OCI-M2 (cell line): ENCODE data around the gene IL1RL1.

Source experiments
- DNase-seq: peaks from one replicate; lab custom pipeline; 2025; ENCODE audit not compliant: unreplicated experiment; lab: John Stamatoyannopoulos, UW

Gene IL1RL1

GRCh38 chr2:102334486-102334885 is 23.1 kb downstream of the IL1RL1 start:
- DNase-seq: no peak

GRCh38 chr2:102335871-102336366 is 24.6 kb downstream of the IL1RL1 start:
- peak; percentile 62 for DNase-seq

- DNase-seq: no peak
Observed at GRCh38 chr2:102336502-102336945, 25.2 kb downstream of the IL1RL1 start.

GRCh38 chr2:102337012-102337411 is 25.6 kb downstream of the IL1RL1 start:
- no peak for DNase-seq

- DNase-seq: no peak
Observed at GRCh38 chr2:102337481-102338386, 26.4 kb downstream of the IL1RL1 start.

- no peak for DNase-seq
Observed at GRCh38 chr2:102340778-102341177, 29.4 kb downstream of the IL1RL1 start.

GRCh38 chr2:102342888-102343287 is 31.5 kb downstream of the IL1RL1 start:
- DNase-seq: no peak

- no peak for DNase-seq
Observed at GRCh38 chr2:102344397-102344796, 33.0 kb downstream of the IL1RL1 start.

GRCh38 chr2:102345329-102345920 is 34.1 kb downstream of the IL1RL1 start:
- no peak for DNase-seq

GRCh38 chr2:102346381-102347130 is 35.2 kb downstream of the IL1RL1 start:
- DNase-seq: no peak

GRCh38 chr2:102350137-102350793 is 38.9 kb downstream of the IL1RL1 start:
- no peak for DNase-seq

GRCh38 chr2:102355526-102356380 is 44.4 kb downstream of the IL1RL1 start, which contains the start of gene IL18R1:
Gene IL18R1 (plus strand): TSS chr2:102355796. CDS start chr2:102362661, 6,865 bp downstream.
- no peak for DNase-seq

- no peak for DNase-seq
Observed at GRCh38 chr2:102356381-102356712, 45.0 kb downstream of the IL1RL1 start.

- no peak for DNase-seq
Observed at GRCh38 chr2:102356741-102357140, 45.4 kb downstream of the IL1RL1 start.

- no peak for DNase-seq
Observed at GRCh38 chr2:102357937-102358336, 46.6 kb downstream of the IL1RL1 start.

GRCh38 chr2:102358496-102358895 is 47.1 kb downstream of the IL1RL1 start:
- DNase-seq: no peak

GRCh38 chr2:102359527-102359926 is 48.2 kb downstream of the IL1RL1 start:
- DNase-seq: no peak

GRCh38 chr2:102361632-102362241 is 50.4 kb downstream of the IL1RL1 start:
- DNase-seq: no peak

GRCh38 chr2:102365763-102366162 is 54.4 kb downstream of the IL1RL1 start:
- DNase-seq: no peak
